Left ventricle myocardium inferior (tissue), 1 donor: ENCODE results near the gene CASR. TPM values are rescaled to one million over a fixed set of nuclear protein-coding genes. Genes with fewer than 3 reads are reported as not detected.

Experiments
- DNase-seq: peaks from one replicate; pipeline ENCODE4 v3.0.0-alpha.2; 2020
- H3K27ac ChIP-seq: fragments of 200-600 bp; replicated peaks from 2 replicates; pipeline ENCODE4 v1.8.0; 2021
- H3K27me3 ChIP-seq: fragments of 200-600 bp; 2 replicates; pipeline ENCODE4 v1.8.0; 2021; ENCODE audit warnings: low read depth
- H3K36me3 ChIP-seq: fragments of 200-600 bp; 2 replicates; pipeline ENCODE4 v1.8.0; 2021
- H3K4me1 ChIP-seq: fragments of 200-600 bp; 2 replicates; pipeline ENCODE4 v1.8.0; 2021
- H3K4me3 ChIP-seq: fragments of 200-600 bp; 2 replicates; pipeline ENCODE4 v1.8.0; 2021; ENCODE audit warnings: mild to moderate bottlenecking, moderate library complexity
- H3K9me3 ChIP-seq: fragments of 200-600 bp; replicated peaks from 2 replicates; pipeline ENCODE4 v1.8.0; 2021
- intact Hi-C: fragments of 100-400 bp; cut with micrococcal nuclease; formaldehyde crosslinking; loops from one replicate; pipeline ENCODE4 v1.11.0; 2022
- total RNA-seq: library from RNA; stranded (reverse); fragmentation: NEBNext Ultra II Directional; extraction: Animal tissue kit (Norgen Biotek cat#: 25700); gene quantifications from one replicate; pipeline ENCODE4 v1.2.1, GENCODE V29; 2021
- TF ChIP-seq, protein P1 (sequence below): fragments of 200-600 bp; IDR thresholded peaks from 2 replicates; pipeline ENCODE4 v1.8.0; 2021; ENCODE audit warnings: antibody characterized with exemption, mild to moderate bottlenecking, borderline replicate concordance
- donor health status: DM: no; HTN: yes; CAD: no; lungs with severe emphysema.

CASR gene
- total RNA-seq, 1 donor from 2014 or later = not detected

DNA sequence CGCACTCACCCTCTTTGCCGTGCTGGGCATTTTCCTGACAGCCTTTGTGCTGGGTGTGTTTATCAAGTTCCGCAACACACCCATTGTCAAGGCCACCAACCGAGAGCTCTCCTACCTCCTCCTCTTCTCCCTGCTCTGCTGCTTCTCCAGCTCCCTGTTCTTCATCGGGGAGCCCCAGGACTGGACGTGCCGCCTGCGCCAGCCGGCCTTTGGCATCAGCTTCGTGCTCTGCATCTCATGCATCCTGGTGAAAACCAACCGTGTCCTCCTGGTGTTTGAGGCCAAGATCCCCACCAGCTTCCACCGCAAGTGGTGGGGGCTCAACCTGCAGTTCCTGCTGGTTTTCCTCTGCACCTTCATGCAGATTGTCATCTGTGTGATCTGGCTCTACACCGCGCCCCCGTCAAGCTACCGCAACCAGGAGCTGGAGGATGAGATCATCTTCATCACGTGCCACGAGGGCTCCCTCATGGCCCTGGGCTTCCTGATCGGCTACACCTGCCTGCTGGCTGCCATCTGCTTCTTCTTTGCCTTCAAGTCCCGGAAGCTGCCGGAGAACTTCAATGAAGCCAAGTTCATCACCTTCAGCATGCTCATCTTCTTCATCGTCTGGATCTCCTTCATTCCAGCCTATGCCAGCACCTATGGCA lies 100.5 kb downstream of the CASR start:
- H3K36me3 ChIP-seq = no peaks in the 10 kb centered on the region
- no peak overlapping the region for H3K4me3 ChIP-seq
- intact Hi-C loops = no loop called here
- no peaks in the 10 kb centered on the region for H3K4me1 ChIP-seq
- H3K9me3 ChIP-seq = no peaks in the 10 kb centered on the region
- no peak overlapping the region for H3K27ac ChIP-seq
- no peak for DNase-seq
- peaks cover 12% of the 10 kb centered on the region for H3K27me3 ChIP-seq
- TF ChIP-seq, protein P1, sequence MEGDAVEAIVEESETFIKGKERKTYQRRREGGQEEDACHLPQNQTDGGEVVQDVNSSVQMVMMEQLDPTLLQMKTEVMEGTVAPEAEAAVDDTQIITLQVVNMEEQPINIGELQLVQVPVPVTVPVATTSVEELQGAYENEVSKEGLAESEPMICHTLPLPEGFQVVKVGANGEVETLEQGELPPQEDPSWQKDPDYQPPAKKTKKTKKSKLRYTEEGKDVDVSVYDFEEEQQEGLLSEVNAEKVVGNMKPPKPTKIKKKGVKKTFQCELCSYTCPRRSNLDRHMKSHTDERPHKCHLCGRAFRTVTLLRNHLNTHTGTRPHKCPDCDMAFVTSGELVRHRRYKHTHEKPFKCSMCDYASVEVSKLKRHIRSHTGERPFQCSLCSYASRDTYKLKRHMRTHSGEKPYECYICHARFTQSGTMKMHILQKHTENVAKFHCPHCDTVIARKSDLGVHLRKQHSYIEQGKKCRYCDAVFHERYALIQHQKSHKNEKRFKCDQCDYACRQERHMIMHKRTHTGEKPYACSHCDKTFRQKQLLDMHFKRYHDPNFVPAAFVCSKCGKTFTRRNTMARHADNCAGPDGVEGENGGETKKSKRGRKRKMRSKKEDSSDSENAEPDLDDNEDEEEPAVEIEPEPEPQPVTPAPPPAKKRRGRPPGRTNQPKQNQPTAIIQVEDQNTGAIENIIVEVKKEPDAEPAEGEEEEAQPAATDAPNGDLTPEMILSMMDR = no peak

DNA sequence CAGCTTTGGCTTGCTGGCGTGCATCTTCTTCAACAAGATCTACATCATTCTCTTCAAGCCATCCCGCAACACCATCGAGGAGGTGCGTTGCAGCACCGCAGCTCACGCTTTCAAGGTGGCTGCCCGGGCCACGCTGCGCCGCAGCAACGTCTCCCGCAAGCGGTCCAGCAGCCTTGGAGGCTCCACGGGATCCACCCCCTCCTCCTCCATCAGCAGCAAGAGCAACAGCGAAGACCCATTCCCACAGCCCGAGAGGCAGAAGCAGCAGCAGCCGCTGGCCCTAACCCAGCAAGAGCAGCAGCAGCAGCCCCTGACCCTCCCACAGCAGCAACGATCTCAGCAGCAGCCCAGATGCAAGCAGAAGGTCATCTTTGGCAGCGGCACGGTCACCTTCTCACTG lies 101.0 kb downstream of the CASR start:
- TF ChIP-seq, protein P1 = no peak
- intact Hi-C loops = no loop called here

DNA sequence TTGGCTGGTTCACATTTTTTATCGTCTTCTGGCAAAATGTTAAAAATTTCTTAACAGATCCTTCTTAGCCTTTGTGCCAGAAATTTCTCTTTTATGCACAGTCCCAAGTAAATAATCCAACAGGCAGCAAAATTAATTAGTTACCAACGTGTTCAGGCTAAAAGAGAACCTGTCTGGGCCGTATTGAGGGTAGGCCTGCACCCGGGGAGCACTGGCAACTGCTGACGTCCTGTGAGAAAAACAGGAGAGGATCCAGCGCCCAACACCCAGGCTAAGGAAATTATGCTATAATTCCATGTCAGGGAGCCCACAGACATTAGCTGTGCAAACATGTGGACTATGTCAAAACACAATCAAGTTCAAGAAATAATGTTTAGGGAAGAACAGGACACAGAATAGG lies 110.9 kb downstream of the CASR start:
- H3K27ac ChIP-seq = peak overlapping the region; percentile 23
- no peaks in the 10 kb centered on the region for H3K36me3 ChIP-seq
- H3K4me1 ChIP-seq = no peaks in the 10 kb centered on the region
- TF ChIP-seq, protein P1 = no peak
- no peak overlapping the region for H3K4me3 ChIP-seq
- no peak for DNase-seq
- no peaks in the 10 kb centered on the region for H3K9me3 ChIP-seq
- intact Hi-C loops = no loop called here
- no peaks in the 10 kb centered on the region for H3K27me3 ChIP-seq

More for the DNA sequence above, 101.0 kb downstream of the CASR start:
- H3K9me3 ChIP-seq = no peaks in the 10 kb centered on the region
- no peaks in the 10 kb centered on the region for H3K36me3 ChIP-seq
- no peak for DNase-seq
- no peak overlapping the region for H3K27ac ChIP-seq
- peaks cover 12% of the 10 kb centered on the region for H3K27me3 ChIP-seq
- no peaks in the 10 kb centered on the region for H3K4me1 ChIP-seq
- H3K4me3 ChIP-seq = no peak overlapping the region

DNA sequence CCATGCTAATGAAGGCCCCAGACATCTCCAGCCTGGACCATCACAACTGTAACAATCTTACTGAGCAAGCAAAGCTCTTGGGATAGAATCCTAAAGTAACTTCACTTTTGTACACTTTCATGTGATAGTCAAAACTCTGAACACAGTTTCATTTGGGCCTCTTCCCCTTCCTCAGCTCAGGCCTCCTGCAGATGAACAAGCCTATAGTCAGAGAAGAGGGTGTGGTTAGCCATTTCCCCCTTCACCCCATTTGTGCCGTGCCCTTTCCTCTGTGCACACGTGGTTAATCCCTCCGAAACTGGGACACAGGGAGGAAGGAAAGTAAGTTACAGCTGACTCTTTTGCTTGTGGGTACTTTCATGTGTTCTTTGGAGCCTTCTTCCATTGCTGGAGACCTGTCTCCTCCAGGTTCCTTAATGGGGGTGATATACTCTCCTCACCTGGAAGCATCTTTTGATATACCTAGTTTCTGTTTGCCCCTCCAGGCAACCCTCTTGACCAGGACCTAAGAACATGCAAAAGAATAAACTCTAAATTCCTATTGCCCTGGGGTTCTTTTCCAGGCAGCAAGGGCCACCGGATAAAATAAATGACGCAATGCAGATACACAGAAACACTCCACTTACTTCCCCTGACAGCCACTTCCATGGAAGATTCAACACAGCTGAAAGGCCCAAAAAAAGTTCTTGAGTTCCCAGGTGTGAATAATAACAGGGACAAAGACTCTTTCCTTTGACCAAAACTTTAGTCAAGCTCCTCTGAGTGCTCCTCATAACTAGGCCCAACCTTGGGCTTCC lies 112.0 kb downstream of the CASR start:
- Histone ChIP-seq H3K27me3 (no peaks in the 10 kb centered on the region), H3K4me3 (no peak overlapping the region), H3K9me3 (peaks cover 6% of the 10 kb centered on the region), H3K27ac (peak overlapping the region; percentile 23), H3K36me3 (no peaks in the 10 kb centered on the region), H3K4me1 (no peaks in the 10 kb centered on the region)
- intact Hi-C loops = no loop called here
- no peak for DNase-seq
- TF ChIP-seq, protein P1 = no peak

DNA sequence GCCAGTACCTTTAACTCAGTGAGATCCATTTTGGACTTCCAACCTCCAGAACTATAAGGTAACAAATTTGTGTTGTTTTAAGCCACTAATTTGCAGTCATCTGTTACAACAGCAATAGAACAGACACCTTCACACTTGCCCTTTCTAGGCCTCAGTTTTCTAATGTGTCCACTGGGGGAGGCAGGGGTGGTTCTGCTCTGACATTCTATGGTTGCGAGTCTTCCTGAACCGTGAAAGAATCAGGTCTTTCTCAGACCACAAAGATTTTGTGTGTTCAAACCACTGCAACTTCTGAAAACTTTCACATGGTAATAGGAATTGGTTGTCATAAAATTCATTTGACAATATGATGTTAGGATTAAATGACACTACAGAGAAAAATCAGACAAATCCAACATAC lies 114.8 kb downstream of the CASR start:
- Histone ChIP-seq H3K4me3 (no peak overlapping the region), H3K27me3 (no peaks in the 10 kb centered on the region), H3K4me1 (no peaks in the 10 kb centered on the region), H3K9me3 (peaks cover 9% of the 10 kb centered on the region), H3K36me3 (no peaks in the 10 kb centered on the region), H3K27ac (no peak overlapping the region)
- intact Hi-C loops = no loop called here
- TF ChIP-seq, protein P1 = no peak
- no peak for DNase-seq
